ENCODE data around the gene RNF217.

The RNF217 gene

DNA sequence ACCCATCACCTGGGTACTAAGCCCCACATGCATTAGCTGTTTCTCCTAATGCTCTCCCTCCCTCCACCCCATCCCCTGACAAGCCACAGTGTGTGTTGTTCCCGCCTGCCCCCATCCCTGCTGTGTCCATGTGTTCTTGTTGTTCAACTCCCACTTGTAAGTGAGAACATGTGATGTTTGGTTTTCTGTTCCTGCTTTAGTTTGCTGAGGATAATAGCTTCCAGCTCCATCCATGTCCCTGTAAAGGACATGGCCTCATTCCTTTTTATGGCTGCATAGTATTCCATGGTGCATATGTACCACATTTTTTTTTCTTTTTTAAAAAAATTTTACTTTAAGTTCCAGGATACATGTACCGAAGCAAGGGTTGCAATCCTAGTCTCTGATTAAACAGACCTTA, 76.7 kb downstream of the RNF217 start:
- DNase-seq (ENCODE audit: low read depth) = no peak
- no peak for TF ChIP-seq CTCF (conservative IDR thresholded peaks at IDR 0.05; ENCODE audit: low read length)
- no peak overlapping the region for H3K4me3 ChIP-seq (ENCODE audit: low read length)

DNA sequence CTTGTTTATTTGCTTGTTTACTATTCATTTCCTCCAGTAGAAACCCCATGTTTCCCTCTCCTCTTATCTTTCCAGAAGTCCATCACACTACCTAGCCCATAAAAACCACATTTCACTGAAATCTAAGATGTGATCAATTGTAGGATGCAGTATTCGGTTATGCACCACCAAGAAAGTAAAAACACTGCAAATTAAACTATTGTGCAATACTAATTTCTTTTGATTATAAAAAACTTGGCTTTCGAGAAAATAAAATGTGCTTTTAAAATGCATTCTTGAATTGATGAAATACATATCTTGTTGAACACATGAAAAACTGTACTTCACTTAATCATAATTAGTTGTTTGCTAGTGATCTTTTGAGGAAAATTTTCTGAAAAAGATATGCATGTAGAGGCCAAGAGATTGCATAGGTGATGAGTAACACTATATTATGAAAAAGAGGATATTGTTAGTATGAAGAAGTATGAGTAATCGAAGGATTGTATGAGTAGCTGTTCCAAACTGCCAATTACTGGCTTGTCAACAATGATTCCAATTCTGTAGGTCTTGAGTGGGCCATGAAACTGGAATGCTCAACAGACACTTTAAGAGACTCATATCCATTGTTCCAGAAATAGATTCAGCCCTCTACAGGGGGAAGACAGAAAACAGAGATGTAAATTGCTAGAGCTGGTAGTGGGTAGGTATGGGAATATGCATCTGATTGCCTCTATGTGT, 79.7 kb downstream of the RNF217 start:
- DNase-seq (ENCODE audit: low read depth) = peak; percentile 31
- H3K4me3 ChIP-seq (ENCODE audit: low read length) = no peak overlapping the region

DNA sequence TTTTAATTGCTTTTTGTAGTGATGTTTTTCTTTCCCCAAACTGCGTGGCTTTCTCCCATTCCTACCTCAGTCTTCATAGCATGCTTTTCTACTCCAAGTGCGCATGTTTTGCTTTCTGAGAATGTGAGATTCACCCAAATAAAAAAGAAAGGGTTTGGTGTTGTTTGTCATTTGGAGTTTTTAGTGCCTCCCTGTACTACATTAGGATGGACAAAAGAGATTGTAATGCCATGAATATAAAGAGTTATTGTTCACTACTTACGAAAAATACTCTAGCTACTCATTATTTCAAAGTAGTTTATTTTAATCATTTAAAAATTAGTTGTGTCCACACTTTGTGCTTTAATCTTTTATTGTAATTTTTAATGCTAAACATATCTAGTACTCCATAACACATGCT, 81.8 kb downstream of the RNF217 start:
- DNase-seq (ENCODE audit: low read depth) = no peak

More for the DNA sequence above, 79.7 kb downstream of the RNF217 start:
- TF ChIP-seq CTCF (conservative IDR thresholded peaks at IDR 0.05; ENCODE audit: low read length) = no peak

GRCh38 chr6:125044667-125045066, 82.4 kb downstream of the RNF217 start:
- DNase-seq (ENCODE audit: low read depth) = no peak
- no peak overlapping the region for H3K4me3 ChIP-seq (ENCODE audit: low read length)
- TF ChIP-seq CTCF (conservative IDR thresholded peaks at IDR 0.05; ENCODE audit: low read length) = no peak

More for the DNA sequence above, 81.8 kb downstream of the RNF217 start:
- no peak overlapping the region for H3K4me3 ChIP-seq (ENCODE audit: low read length)
- no peak for TF ChIP-seq CTCF (conservative IDR thresholded peaks at IDR 0.05; ENCODE audit: low read length)

DNA sequence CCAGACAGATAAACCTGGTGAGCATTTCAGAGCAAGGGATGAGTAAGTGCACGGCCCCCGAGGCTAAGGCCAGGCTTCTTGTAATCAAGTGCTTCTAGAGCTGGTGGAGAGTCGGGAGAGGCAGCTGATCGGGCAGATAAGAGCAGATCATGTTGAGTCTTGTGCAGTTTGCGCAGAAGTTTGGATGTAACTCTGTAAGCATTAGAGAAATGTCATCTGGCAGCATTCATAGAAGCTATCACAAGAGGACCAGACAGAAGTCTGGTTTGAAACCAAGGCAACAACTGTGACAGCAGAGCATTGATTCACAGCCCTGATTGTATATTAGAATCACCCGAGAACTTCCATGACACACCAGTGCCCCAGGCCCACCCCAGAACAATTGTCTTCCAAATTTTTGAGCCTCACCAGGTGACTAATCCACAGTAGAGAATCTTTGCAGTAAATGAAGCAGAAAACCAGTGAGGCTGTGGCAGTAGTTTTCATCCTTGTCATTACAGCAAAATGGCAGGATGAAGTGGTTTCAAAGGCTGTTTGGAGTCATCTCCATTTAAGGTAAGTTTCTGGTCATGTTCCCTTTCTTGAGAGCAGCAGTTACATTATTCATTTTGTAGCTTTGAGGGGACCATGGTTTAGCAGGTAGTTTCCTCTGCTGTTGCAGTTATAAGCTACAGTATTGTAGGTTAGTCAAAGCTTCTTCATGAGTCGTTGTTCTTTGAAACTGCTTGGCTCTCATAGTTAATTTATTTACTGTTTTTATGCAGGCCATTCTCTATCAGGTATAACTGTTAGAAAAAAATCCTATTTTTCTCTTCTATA, 84.1 kb downstream of the RNF217 start:
- no peak overlapping the region for H3K4me3 ChIP-seq (ENCODE audit: low read length)
- no peak for TF ChIP-seq CTCF (conservative IDR thresholded peaks at IDR 0.05; ENCODE audit: low read length)
- no peak for DNase-seq (ENCODE audit: low read depth)

- TF ChIP-seq CTCF (conservative IDR thresholded peaks at IDR 0.05; ENCODE audit: low read length) = no peak
- no peak for DNase-seq (ENCODE audit: low read depth)
- H3K4me3 ChIP-seq (ENCODE audit: low read length) = no peak overlapping the region
These were observed 86.0 kb downstream of the RNF217 start for GRCh38 chr6:125048274-125048673.
